Parathyroid adenoma (tissue), 2 donors: Measurements from ENCODE around the gene ALK.
"Not testable (repeated sequence)": the region's sequence is repeated elsewhere in the genome, so short reads cannot be mapped to it uniquely, and the experiment has no call there.

Experiments used
- H2AFZ ChIP-seq: fragments of 300-600 bp; sonication (generic); one replicate; pipeline ENCODE4 v1.7.0; 2017; ENCODE audit warnings: antibody characterized with exemption, mild to moderate bottlenecking
- H3K27ac ChIP-seq: fragments of 300-600 bp; sonication (generic); one replicate; pipeline ENCODE4 v1.7.0; 2017
- H3K27me3 ChIP-seq: fragments of 300-600 bp; sonication (generic); one replicate; pipeline ENCODE4 v1.7.0; 2017; ENCODE audit warnings: low read length; ENCODE audit not compliant: control insufficient read depth, insufficient read depth
- H3K36me3 ChIP-seq: fragments of 300-600 bp; sonication (generic); one replicate; pipeline ENCODE4 v1.7.0; 2017; ENCODE audit warnings: low read length; ENCODE audit not compliant: control insufficient read depth, insufficient read depth
- H3K4me1 ChIP-seq: fragments of 300-600 bp; sonication (generic); one replicate; pipeline ENCODE4 v1.7.0; 2017; ENCODE audit warnings: control low read depth
- H3K4me2 ChIP-seq: fragments of 300-600 bp; sonication (generic); one replicate; pipeline ENCODE4 v1.7.0; 2017; ENCODE audit warnings: low read length
- H3K4me3 ChIP-seq: fragments of 300-600 bp; sonication (generic); one replicate; pipeline ENCODE4 v1.7.0; 2017; ENCODE audit warnings: low read depth, low read length
- H3K79me2 ChIP-seq: fragments of 300-600 bp; sonication (generic); one replicate; pipeline ENCODE4 v1.7.0; 2017; ENCODE audit warnings: control low read depth
- H3K9ac ChIP-seq: fragments of 300-600 bp; sonication (generic); one replicate; pipeline ENCODE4 v1.7.0; 2017; ENCODE audit warnings: mild to moderate bottlenecking
- H3K9me3 ChIP-seq: fragments of 300-600 bp; sonication (generic); one replicate; pipeline ENCODE4 v1.7.0; 2017; ENCODE audit warnings: low read length; ENCODE audit not compliant: control insufficient read depth
- TF ChIP-seq, protein P1 (sequence below): fragments of 300-600 bp; sonication (generic); IDR thresholded peaks from one replicate; pipeline ENCODE4 v1.7.0; 2017; ENCODE audit warnings: antibody characterized with exemption, mild to moderate bottlenecking
- donor health status: primary hyperparathyroidism.

The ALK gene

DNA sequence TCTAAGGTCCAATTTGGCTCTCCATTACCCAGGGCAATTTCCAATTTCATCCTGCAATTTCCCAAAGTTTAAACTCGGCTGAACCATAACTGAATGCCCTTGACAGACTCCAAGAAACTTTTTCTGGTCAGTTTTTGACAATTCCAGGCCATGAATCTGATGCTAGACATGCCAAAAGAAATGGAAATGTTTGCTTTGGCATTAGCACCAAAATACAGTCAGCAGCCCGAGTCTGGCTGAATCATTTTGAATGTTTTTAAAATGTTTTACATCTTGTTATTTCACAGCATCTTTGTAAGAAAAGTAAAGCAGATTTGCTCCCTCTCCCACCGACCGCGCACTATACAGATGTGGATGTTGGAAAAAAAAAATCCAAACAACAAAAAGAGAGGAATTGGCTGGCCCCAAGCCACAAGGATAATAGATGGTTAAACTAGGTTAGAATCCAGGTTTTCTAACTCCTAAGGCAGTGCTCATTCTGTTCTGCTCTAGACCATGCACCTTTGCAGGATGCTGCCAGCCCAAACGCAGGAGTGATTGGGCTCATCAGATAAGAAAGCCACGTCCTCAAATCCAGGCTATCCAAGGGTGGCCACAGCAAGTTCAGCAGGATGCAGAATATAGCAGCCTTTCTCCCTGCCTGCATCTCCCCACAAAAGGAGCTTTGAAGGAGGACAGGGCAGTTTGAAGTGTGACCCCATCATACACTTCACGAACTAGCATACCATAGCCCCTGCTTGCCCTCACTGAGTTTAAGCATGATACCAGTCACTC is 167.5 kb downstream of the ALK start:
- no peaks in the 10 kb centered on the region for H3K4me1 ChIP-seq
- no peak overlapping the region for H3K4me2 ChIP-seq
- H3K9me3 ChIP-seq = no peaks in the 10 kb centered on the region
- H3K36me3 ChIP-seq = no peaks in the 10 kb centered on the region
- H3K9ac ChIP-seq = no peak overlapping the region
- no peaks in the 10 kb centered on the region for H3K27me3 ChIP-seq
- H3K27ac ChIP-seq = no peak overlapping the region
- H3K4me3 ChIP-seq = no peak overlapping the region
- H3K79me2 ChIP-seq = no peaks in the 10 kb centered on the region
- TF ChIP-seq, protein P1, sequence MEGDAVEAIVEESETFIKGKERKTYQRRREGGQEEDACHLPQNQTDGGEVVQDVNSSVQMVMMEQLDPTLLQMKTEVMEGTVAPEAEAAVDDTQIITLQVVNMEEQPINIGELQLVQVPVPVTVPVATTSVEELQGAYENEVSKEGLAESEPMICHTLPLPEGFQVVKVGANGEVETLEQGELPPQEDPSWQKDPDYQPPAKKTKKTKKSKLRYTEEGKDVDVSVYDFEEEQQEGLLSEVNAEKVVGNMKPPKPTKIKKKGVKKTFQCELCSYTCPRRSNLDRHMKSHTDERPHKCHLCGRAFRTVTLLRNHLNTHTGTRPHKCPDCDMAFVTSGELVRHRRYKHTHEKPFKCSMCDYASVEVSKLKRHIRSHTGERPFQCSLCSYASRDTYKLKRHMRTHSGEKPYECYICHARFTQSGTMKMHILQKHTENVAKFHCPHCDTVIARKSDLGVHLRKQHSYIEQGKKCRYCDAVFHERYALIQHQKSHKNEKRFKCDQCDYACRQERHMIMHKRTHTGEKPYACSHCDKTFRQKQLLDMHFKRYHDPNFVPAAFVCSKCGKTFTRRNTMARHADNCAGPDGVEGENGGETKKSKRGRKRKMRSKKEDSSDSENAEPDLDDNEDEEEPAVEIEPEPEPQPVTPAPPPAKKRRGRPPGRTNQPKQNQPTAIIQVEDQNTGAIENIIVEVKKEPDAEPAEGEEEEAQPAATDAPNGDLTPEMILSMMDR = no peak
- H2AFZ ChIP-seq = no peak overlapping the region

DNA sequence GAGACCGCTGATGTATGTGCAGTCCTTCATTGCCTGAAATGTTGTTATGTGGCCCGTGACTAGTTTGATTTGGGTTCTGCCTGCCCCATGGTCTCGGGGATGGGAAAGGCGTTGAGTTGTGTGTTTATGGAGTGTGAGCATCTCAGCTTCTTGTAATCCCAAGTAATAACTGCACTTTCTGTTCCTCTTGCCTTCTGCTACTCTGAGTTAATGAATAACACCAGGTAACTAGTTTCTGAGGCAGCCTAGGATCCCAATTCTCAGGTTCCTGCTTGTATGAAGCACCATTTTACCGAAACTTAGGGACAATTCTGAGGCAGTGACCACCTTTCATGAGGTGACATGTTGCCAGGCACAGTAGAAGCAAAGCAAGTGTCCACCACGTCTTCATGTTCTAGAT is 170.0 kb downstream of the ALK start:
- Histone ChIP-seq H3K79me2 (no peaks in the 10 kb centered on the region), H3K27me3 (no peaks in the 10 kb centered on the region), H3K9ac (no peak overlapping the region), H3K36me3 (no peaks in the 10 kb centered on the region), H3K4me3 (no peak overlapping the region), H3K9me3 (no peaks in the 10 kb centered on the region), H3K4me2 (no peak overlapping the region), H2AFZ (no peak overlapping the region), H3K27ac (no peak overlapping the region), H3K4me1 (no peaks in the 10 kb centered on the region)
- TF ChIP-seq, protein P1 = no peak

DNA sequence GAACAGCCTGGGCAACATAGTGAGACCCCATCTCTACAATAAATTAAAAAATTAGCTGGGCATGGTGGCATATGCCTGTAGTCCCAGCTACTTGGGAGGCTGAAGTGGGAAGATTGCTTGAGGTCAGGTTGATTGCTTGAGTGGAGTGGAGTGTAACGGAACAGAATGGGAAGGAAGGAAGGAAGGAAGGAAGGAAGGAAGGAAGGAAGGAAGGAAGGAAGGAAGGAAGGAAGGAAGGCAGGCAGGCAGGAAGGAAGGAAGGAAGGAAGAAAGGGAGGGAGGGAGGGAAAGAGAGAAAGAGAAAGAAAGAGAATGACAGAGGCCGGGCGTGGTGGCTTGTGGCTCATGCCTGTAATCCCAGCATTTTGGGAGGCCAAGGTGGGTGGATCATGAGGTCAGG is 170.9 kb downstream of the ALK start:
- H3K9ac ChIP-seq, H3K27me3 ChIP-seq, H3K36me3 ChIP-seq, H3K4me3 ChIP-seq, H3K4me2 ChIP-seq, H3K4me1 ChIP-seq, H3K79me2 ChIP-seq, H3K9me3 ChIP-seq, H2AFZ ChIP-seq, H3K27ac ChIP-seq: not testable (repeated sequence)

DNA sequence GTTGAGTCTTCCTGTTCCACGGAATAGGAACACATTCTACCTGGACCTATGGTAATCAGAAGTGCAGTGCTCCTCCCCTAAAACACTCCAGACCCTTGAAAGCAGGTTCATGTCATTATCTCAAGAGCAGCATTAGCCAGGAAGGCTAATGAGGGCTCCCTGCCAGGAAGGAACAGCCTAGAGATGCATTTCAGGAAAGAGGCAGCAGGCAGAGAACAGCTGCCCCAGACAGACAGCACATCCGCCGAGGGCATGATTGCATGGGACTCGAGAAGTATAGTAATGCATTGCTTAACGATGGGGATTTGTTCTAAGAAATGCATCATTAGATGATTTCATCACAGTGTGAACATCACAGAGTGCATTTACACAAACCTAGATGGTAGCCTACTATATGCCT is 171.5 kb downstream of the ALK start:
- Histone ChIP-seq H3K4me3 (no peak overlapping the region), H3K4me1 (no peaks in the 10 kb centered on the region), H2AFZ (no peak overlapping the region), H3K27ac (no peak overlapping the region), H3K79me2 (no peaks in the 10 kb centered on the region), H3K9me3 (no peaks in the 10 kb centered on the region), H3K27me3 (no peaks in the 10 kb centered on the region), H3K36me3 (no peaks in the 10 kb centered on the region), H3K9ac (no peak overlapping the region), H3K4me2 (no peak overlapping the region)
- TF ChIP-seq, protein P1 = no peak

DNA sequence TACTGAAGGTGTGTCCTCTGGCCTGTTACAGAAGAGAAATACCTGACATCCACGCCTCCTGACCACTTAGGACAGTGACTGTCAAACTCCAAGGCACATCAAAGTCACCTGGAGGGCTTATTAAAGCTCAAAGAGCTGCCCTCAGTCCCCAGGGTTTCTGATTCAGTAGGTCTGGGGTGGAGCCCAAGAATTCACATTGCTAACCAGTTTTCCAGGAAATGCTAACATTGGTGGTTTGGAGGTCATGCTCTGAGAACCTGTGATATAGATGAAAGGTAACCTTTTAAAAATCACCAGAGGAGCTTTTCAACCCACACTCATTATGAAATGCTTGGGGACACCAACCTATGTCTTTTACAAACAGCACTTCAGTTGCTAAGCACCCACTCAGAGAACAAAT is 172.3 kb downstream of the ALK start:
- Histone ChIP-seq H3K79me2 (no peaks in the 10 kb centered on the region), H3K4me2 (no peak overlapping the region), H3K4me3 (no peak overlapping the region), H3K27ac (no peak overlapping the region), H3K27me3 (no peaks in the 10 kb centered on the region), H3K9me3 (peaks cover 2% of the 10 kb centered on the region), H3K9ac (no peak overlapping the region), H3K36me3 (no peaks in the 10 kb centered on the region), H3K4me1 (no peaks in the 10 kb centered on the region), H2AFZ (no peak overlapping the region)
- TF ChIP-seq, protein P1 = no peak
